T-helper 22 cell (primary cell): ENCODE data around the gene ALG3.
A peak's percentile ranks its signal among the peaks of the same experiment; 100 is the strongest.

Source experiments
- DNase-seq: peaks from one replicate; pipeline ENCODE4 v3.0.0-alpha.2; 2020; ENCODE audit warnings: low read depth

The ALG3 gene

DNA sequence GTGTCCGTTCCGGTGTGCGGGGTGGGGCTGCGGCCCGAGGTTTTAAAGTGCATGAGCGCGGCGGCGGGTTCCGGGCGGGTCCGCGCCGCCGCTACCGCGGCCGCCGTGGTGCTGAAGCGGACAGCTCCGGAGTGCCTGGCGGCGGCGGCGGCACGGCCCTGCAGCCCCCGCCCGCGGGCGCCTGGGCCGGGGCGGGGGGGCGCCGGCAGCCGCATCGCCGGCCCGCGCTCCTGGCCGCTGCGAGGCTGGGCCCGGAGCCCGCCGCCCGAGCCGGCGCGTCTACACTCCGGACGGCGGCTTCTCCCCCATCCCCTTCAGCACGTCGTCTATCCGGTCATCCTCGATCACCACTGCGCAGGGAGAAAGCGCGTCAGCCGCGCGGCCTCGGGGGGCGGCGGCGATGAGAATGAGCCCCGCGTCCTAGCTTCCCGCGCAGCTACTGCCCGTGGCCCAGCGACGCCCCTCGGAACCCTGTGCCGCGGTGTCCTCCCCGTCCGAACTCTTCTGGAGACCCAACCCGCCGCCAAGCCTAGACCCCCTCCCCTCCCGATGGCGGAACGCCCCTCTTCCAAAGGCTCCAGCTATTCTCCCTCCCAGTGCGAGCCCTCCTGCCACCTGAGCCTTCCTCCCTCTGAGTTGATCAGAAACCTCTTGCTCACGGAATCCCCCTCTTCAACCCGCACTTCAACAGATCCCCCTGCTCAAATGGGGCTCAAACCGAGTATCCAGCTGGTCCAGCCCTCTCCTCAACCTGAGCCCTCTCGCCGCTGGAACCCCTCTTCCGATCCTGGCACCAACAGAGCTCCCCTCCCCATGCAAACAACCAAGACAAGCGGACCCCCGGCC is 11.3 kb upstream of the ALG3 start:
- DNase-seq, result no peak

- no peak for DNase-seq
Measured at GRCh38 chr3:184259396-184259877, 10.7 kb upstream of the ALG3 start.

GRCh38 chr3:184258926-184259325 is 10.2 kb upstream of the ALG3 start:
- DNase-seq, result no peak

DNA sequence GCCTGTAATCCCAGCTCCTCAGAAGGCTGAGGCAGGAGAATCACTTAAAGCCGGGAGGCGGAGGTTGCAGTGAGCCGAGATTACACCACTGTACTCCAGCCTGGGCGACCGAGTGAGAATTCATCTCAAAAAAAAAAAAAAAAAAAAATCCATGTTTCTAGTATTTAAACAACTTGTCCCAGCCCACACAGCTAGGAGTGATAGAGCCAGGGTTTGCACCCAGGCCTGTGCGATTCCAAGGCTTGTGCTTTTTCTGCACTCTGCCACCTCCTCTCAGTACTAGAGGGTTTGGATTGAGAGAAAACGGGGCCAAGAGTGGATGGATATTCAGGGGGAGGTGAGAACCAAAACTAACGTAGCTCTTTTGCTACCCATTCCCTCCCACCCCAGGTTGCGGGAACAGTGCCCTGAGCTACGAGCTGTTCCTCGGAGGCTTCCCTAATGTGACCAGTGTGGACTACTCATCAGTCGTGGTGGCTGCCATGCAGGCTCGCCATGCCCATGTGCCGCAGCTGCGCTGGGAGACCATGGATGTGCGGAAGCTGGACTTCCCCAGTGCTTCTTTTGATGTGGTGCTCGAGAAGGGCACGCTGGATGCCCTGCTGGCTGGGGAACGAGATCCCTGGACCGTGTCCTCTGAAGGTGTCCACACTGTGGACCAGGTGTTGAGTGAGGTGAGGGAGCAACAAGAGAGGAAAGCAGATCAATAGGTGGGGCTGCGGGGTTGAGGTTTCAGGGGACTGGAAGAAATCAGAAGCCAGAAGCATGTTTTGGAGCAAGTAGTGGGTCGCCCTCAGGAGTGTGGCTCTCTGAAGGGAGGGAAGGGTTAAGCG is 8.5 kb upstream of the ALG3 start:
- DNase-seq, result no peak

DNA sequence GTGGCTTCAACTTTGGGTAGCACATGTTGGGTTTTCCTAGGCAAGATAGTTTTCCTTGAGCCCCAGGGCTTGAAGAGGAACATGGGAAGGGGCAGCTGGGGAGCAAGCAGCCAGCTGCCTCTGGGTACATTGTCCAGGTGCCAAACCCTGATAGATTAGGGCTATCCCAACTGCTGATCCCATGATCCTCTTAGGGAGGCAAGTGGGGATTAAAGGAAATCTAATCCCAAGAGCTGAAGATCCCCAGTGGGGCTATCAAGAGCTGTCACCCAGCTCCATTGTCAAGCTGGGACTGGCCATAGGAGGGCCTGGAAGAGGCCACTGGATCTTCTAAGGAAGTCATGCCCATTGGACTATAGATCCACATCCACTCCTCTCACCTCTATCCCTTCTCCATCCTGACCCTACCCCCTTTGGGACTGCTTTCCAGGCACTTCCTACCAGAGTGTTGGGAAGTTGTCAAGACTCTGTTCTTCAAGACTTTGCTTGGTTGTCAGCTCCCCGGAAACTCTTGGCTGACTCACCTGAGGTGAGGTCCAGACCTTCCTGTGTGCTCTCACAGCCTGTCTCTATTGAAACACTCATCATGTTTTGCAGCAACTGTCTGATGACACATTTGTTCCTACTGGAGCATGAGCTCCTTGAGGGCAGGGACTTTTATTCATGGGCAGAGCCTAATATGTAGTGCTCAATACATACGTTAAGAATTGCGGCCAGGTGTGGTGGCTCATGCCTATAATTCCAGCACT is 6.7 kb upstream of the ALG3 start:
- no peak for DNase-seq

DNA sequence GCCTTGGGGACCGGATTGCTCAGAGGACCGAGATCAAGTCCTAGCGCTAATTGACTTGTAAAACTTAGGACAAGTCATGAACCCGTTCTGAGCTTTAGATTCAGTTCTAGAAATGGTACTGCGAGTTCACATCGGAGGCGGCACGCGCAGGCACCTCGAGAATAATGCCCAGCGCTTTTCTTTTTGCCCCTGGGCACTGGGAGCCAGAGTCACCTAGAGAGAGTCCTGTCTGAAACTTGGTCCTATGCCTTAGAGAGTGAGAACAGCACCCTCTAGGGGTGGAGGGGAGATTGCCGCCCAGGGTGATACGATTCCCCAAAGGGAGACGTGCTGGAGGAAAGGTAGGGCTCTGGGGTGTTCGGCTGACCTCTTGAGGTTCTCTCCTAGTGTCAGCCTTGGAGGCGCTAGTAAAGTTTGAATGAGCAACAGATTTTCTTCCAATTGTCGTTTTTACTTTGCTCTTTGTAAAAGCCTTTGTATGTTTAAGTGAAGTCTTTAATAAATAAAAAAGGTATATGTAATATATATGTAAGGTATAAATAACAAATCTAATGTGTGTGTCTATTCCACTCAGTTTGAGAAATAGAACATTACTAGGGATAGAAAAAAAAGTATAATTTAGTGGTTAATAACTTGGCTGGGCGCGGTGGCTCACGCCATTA is 1.5 kb upstream of the ALG3 start:
- peak; percentile 72 for DNase-seq

GRCh38 chr3:184249412-184250166 is 827 bp upstream of the ALG3 start, which contains the start of gene EEF1AKMT4:
EEF1AKMT4 (plus strand) TSS chr3:184249672; CDS start chr3:184249695, 23 bp downstream.
- DNase-seq, result peak; percentile 95

GRCh38 chr3:184242297-184242685 is 6.5 kb downstream of the ALG3 start:
- no peak for DNase-seq

GRCh38 chr3:184241447-184242296 is 7.1 kb downstream of the ALG3 start:
- DNase-seq, result no peak

DNA sequence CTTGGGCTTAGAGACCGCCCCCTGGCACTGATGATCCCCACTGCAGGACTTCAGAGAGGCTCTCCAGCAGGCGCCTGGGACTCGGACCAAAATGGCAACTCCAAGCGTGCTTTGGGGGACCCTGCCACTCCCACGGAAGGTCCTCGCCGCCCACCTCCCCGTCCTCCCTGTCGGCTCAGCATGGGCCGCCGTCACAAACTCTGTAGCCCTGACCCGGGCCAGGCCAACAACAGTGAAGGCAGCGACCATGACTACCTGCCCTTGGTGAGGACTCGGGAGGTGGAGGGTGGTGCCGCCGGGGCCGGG is 7.7 kb downstream of the ALG3 start:
- no peak for DNase-seq

DNA sequence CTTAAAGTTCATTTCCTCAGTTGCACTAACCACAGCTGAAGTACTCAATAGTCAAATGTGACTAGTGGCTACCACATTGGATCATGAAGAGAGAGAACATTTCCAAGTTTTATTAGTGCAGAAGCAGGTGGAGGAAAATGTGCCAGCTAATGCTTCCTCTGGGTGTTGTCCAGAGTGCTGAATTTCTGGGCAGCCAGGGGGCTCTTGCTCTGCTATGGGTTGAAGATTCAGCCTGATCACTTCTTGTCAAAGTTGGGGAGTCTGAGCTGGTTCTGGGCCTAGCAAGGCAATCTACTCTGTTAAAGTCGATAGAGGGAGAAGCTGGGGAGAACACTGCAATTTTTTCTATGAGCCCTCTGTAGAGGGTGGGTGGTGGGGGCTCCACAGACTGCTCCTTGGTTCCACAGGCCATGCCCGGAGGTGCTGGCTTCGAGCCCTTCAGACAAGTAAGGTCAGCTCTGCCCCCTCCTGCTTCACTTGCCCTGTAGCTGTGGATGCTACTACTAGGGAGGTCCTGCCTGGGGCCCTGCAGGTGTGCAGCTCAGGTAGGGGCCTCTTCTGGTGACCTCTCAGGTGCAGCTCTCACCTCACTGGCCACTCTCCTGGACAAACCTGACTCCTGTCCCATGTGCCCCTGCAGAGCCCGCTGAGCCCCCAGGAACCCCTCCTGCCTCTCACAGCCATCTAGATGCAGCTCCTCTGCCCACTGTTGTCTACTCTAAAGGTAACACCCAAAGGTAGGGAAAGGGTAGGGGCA is 8.2 kb downstream of the ALG3 start:
- DNase-seq, result no peak

DNA sequence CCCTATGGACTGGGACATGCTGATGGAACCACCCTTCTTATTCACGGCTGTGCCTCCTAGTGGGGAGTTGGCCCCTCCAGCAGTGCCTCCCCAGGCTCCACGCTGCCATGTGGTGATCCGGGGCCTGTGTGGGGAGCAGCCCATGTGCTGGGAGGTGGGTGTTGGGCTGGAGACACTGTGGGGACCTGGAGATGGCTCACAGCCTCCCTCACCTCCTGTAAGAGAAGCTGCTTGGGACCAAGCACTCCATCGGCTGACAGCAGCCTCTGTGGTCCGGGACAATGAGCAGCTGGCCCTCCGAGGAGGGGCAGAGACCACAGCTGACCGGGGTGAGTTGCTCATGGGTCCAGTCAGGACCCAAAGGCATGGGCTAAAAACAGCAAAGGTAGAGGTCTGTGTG is 9.1 kb downstream of the ALG3 start:
- DNase-seq, result no peak

DNA sequence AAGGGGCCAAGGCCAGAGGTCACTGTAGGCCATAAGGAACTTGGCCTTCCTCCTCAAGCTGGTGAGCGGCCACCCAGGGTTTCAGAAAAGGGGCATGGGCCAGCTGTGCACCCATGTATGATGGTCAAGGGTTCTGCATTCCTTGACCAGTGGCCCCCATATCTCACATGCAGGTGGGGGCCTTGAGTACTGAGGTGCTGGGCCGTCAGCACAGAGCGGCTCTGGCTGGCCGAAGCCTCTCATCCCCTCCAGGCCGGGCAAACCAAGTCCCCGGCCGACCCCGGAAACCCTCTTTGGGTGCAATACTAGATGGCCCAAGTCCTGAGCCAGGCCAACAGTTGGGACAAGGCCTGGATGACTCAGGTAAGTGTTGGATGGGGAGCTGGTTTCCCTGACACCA is 9.5 kb downstream of the ALG3 start:
- DNase-seq, result no peak

DNA sequence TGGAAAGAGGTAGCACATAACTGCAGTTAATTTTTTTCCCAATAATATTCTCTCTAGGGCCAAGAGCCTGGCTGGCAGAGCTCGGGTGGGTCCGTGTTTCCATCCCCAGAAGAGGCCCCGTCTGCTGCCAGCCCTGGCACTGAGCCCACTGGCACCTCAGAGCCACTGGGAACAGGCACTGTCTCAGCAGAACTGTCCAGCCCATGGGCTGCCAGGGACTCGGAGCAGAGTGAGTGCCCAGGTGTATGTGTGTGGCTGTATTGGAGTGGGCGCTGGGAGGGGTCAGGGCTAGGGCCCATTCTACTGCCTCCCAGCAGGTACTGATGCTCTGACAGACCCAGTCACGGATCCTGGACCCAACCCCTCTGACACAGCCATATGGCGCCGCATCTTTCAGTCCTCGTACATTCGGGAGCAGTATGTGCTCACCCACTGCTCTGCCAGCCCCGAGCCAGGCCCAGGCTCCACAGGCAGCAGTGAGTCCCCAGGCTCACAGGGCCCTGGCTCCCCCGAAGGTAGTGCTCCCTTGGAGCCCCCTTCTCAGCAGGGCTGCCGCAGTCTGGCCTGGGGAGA is 10.4 kb downstream of the ALG3 start:
- no peak for DNase-seq

DNA sequence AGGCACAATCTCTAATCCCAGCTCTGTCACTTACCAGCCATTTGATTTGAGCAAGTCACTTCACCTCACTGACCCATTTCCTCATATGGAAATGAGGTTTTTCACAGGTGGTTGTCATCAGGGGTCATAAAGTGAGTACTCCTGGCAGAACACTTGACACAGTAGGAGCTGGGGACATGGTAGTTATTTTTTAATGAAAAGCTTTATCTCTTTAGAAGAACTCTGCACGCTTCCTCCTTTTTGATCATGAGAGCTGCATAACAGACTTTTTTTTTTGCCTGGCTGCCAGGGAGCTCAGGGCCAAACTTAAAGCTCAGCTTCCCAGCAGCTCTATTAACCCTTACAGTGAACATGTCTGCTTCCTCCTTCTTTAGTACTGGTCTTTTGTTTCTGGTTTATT is 11.0 kb downstream of the ALG3 start:
- DNase-seq, result no peak

- no peak for DNase-seq
Measured at GRCh38 chr3:184237211-184237610, 11.6 kb downstream of the ALG3 start.

DNA sequence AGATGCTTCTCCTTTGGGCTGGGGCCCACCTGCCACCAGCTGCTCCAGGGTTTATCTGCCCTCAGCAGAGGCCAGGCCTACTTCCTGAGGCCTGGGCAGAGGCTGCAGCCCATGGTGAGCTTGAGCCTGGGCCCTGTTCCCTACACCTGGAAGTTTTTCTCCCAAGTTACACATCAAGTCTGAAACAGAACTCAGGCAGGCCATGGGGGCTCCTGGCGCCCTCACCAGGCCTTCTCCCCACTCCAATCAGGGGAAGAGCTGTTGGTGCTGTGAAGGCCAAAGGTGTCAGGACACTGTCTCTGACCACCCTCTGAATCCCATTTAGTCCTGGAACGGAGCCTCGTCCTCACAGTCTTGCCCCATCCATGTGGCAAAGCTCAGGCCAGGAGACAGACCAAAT is 12.1 kb downstream of the ALG3 start:
- DNase-seq, result no peak

- no peak for DNase-seq
Measured at GRCh38 chr3:184236033-184236410, 12.7 kb downstream of the ALG3 start.

- no peak for DNase-seq
Measured at GRCh38 chr3:184235381-184236032, 13.3 kb downstream of the ALG3 start.
